GM18873 (cell line): ENCODE results near the gene NEURL4.

Experiments used
- ATAC-seq: cut with Tn5 transposase; IDR thresholded peaks from one replicate; pipeline ENCODE4 v1.9.1; 2021; ENCODE audit warnings: mild to moderate bottlenecking, moderate library complexity, moderate number of reproducible peaks; ENCODE audit not compliant: unreplicated experiment, low FRiP score

The NEURL4 gene

DNA sequence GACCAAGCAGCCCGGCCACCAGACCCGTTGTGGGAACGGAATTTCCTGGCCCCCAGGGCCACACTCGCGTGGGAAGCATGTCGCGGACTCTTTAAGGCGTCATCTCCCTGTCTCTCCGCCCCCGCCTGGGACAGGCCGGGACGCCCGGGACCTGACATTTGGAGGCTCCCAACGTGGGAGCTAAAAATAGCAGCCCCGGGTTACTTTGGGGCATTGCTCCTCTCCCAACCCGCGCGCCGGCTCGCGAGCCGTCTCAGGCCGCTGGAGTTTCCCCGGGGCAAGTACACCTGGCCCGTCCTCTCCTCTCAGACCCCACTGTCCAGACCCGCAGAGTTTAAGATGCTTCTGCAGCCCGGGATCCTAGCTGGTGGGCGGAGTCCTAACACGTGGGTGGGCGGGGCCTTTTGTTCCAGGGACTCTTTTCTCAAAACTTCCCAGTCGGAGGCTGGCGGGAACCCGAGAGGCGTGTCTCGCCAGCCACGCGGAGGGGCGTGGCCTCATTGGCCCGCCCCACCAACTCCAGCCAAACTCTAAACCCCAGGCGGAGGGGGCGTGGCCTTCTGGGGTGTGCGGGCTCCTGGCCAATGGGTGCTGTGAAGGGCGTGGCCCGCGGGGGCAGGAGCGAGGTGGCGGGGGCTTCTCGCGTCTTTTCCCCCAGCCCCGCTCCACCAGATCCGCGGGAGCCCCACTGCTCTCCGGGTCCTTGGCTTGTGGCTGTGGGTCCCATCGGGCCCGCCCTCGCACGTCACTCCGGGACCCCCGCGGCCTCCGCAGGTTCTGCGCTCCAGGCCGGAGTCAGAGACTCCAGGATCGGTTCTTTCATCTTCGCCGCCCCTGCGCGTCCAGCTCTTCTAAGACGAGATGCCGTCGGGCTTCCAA is 47.8 kb downstream of the NEURL4 start, which contains the start of gene SLC2A4:
SLC2A4 (plus strand) TSS at position 645 of the 879 bp plus-strand sequence; CDS start at position 862, 217 bp downstream.
- no peak for ATAC-seq

- ATAC-seq, result peak; percentile 50
Measured at GRCh38 chr17:7280519-7281073, 48.5 kb downstream of the NEURL4 start.

GRCh38 chr17:7279448-7279847 is 49.7 kb downstream of the NEURL4 start:
- ATAC-seq, result no peak

GRCh38 chr17:7266784-7267183 is 62.4 kb downstream of the NEURL4 start:
- no peak for ATAC-seq
